Measurements from ENCODE around the gene FAM228B. TPM values are rescaled to one million over a fixed set of nuclear protein-coding genes. Genes with fewer than 3 reads are reported as not detected.

Gene FAM228B
- total and polyA plus RNA-seq, 9 of the 15 experiments (the other 6 are each of a cell fraction or from before 2014, with no cell fraction given): 1.1 to 3.7 (median 2.6) TPM

- TF ChIP-seq FOXO4 (CRISPR knock-in tag; IDR thresholded peaks at IDR 0.05) (no peak), BHLHE40 (IDR thresholded peaks at IDR 0.05; ENCODE audit: low read length) (no peak), BMI1 (IDR thresholded peaks at IDR 0.05; ENCODE audit: low read length) (no peak), POLR3G (IDR thresholded peaks at IDR 0.05; ENCODE audit: extremely low read depth, insufficient read length, insufficient replicate concordance) (no peak), ZNF277 (CRISPR knock-in tag; IDR thresholded peaks at IDR 0.05; ENCODE audit: borderline replicate concordance) (no peak), KAT2B (IDR thresholded peaks at IDR 0.05; ENCODE audit: low read depth, low read length) (no peak), STAT5A (IDR thresholded peaks at IDR 0.05; ENCODE audit: borderline replicate concordance, low read length) (no peak), GTF3C2 (IDR thresholded peaks at IDR 0.05; ENCODE audit: borderline replicate concordance, extremely low read depth, insufficient read length) (no peak)
- TF ChIP-seq, protein P1, sequence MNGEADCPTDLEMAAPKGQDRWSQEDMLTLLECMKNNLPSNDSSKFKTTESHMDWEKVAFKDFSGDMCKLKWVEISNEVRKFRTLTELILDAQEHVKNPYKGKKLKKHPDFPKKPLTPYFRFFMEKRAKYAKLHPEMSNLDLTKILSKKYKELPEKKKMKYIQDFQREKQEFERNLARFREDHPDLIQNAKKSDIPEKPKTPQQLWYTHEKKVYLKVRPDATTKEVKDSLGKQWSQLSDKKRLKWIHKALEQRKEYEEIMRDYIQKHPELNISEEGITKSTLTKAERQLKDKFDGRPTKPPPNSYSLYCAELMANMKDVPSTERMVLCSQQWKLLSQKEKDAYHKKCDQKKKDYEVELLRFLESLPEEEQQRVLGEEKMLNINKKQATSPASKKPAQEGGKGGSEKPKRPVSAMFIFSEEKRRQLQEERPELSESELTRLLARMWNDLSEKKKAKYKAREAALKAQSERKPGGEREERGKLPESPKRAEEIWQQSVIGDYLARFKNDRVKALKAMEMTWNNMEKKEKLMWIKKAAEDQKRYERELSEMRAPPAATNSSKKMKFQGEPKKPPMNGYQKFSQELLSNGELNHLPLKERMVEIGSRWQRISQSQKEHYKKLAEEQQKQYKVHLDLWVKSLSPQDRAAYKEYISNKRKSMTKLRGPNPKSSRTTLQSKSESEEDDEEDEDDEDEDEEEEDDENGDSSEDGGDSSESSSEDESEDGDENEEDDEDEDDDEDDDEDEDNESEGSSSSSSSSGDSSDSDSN (IDR thresholded peaks at IDR 0.05; ENCODE audit: borderline replicate concordance in 1 of 2, low read depth in 2 of 2, low read length in 2 of 2): peak in 1 of 2 experiments; percentile 53; a peak in 1 of 4 replicates
- TF ChIP-seq, protein P2, sequence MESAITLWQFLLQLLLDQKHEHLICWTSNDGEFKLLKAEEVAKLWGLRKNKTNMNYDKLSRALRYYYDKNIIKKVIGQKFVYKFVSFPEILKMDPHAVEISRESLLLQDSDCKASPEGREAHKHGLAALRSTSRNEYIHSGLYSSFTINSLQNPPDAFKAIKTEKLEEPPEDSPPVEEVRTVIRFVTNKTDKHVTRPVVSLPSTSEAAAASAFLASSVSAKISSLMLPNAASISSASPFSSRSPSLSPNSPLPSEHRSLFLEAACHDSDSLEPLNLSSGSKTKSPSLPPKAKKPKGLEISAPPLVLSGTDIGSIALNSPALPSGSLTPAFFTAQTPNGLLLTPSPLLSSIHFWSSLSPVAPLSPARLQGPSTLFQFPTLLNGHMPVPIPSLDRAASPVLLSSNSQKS (CRISPR knock-in tag; IDR thresholded peaks at IDR 0.05): no peak
- TF ChIP-seq, protein P3, sequence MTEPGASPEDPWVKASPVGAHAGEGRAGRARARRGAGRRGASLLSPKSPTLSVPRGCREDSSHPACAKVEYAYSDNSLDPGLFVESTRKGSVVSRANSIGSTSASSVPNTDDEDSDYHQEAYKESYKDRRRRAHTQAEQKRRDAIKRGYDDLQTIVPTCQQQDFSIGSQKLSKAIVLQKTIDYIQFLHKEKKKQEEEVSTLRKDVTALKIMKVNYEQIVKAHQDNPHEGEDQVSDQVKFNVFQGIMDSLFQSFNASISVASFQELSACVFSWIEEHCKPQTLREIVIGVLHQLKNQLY (CRISPR knock-in tag; conservative IDR thresholded peaks at IDR 0.05): no peak
Measured at GRCh38 chr2:24123195-24123921, at the start of gene FAM228B, which contains the start of gene PFN4 (continued).
